GM21737 (cell line): Measurements from ENCODE around the gene TXLNA.

Experiments used
- ATAC-seq: cut with Tn5 transposase; IDR thresholded peaks from one replicate; pipeline ENCODE4 v1.9.1; 2021; ENCODE audit warnings: mild to moderate bottlenecking, moderate library complexity; ENCODE audit not compliant: unreplicated experiment

The TXLNA gene

GRCh38 chr1:32242341-32242851 lies 62.9 kb downstream of the TXLNA start:
- no peak for ATAC-seq

DNA sequence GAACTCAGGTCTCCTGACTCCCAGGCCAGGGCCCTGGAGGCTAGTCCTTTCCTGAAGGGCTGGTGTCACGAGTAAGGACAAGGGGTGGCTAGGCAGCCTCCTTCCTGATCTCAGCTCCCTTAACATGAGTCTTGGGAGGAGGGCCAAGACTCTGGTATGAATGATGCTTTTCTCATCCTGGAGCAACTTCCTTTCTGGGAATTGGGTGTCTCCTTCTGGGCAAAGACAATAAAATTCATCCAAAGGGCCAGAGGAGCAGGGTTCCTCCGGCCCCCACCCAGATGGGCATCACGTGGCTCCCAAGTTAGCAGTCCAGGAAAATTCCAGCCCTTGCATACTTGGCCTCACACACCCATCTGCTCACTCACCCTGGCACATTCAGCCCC lies 67.4 kb downstream of the TXLNA start, which contains the start of gene FAM167B:
TSS of gene FAM167B (plus strand) at position 335 of the 386 bp plus-strand sequence. CDS start 200 bp downstream, outside the sequence.
- no peak for ATAC-seq

- no peak for ATAC-seq
These were observed 68.0 kb downstream of the TXLNA start for GRCh38 chr1:32247452-32247851.
